NCI-H2227 treated with DMSO at 0.1 percent for 48 hours (cell line): ENCODE data around the gene POLA1.

Experiments
- DNase-seq: peaks from one replicate; lab custom pipeline; 2025; lab: John Stamatoyannopoulos, UW

POLA1 gene

GRCh38 chrX:25010784-25011588, 317.3 kb downstream of the POLA1 start:
- DNase-seq = no peak

- DNase-seq = no peak
Measured at GRCh38 chrX:25011589-25012432, 318.1 kb downstream of the POLA1 start.

- no peak for DNase-seq
Measured at GRCh38 chrX:25012433-25012735, 318.7 kb downstream of the POLA1 start.

- no peak for DNase-seq
Measured at GRCh38 chrX:25012793-25013631, 319.3 kb downstream of the POLA1 start.

GRCh38 chrX:25013632-25014365, 320.1 kb downstream of the POLA1 start:
- no peak for DNase-seq

- no peak for DNase-seq
Measured at GRCh38 chrX:25014366-25014838, 320.7 kb downstream of the POLA1 start.

- DNase-seq = peak; percentile 75
Measured at GRCh38 chrX:25015486-25016360, 322.0 kb downstream of the POLA1 start, which contains the start of gene ARX. Gene ARX (minus strand): TSS chrX:25015965. CDS start chrX:25015737, 228 bp downstream.

- no peak for DNase-seq
Measured at GRCh38 chrX:25016361-25016671, 322.6 kb downstream of the POLA1 start.

GRCh38 chrX:25016938-25017598, 323.4 kb downstream of the POLA1 start:
- DNase-seq = no peak

- DNase-seq = peak; percentile 15
Measured at GRCh38 chrX:25017667-25018247, 324.0 kb downstream of the POLA1 start.

- DNase-seq = no peak
Measured at GRCh38 chrX:25018682-25019081, 325.0 kb downstream of the POLA1 start.

GRCh38 chrX:25019707-25020390, 326.1 kb downstream of the POLA1 start:
- DNase-seq = peak; percentile 80

GRCh38 chrX:25020391-25020904, 326.7 kb downstream of the POLA1 start:
- DNase-seq = no peak

GRCh38 chrX:25020905-25021449, 327.3 kb downstream of the POLA1 start:
- peak; percentile 71 for DNase-seq

- DNase-seq = no peak
Measured at GRCh38 chrX:25022499-25023325, 329.0 kb downstream of the POLA1 start.

- DNase-seq = no peak
Measured at GRCh38 chrX:25023908-25024307, 330.2 kb downstream of the POLA1 start.

- DNase-seq = no peak
Measured at GRCh38 chrX:25025615-25026014, 331.9 kb downstream of the POLA1 start.

GRCh38 chrX:25026576-25026975, 332.9 kb downstream of the POLA1 start:
- no peak for DNase-seq
